ENCODE data around the gene USP30. TPM values are rescaled to one million over a fixed set of nuclear protein-coding genes. Genes with fewer than 3 reads are reported as not detected.

Gene USP30
- total and polyA plus RNA-seq, 4 donors: 16.3 to 25.2 (median 23.4) TPM

GRCh38 chr12:109065853-109066193, 13.4 kb downstream of the USP30 start:
- Histone ChIP-seq H3K36me3 (ENCODE audit: control insufficient read depth, insufficient read depth, low read length) (peaks cover 32% of the 10 kb centered on the region), H3K4me3 (ENCODE audit: low read depth, low read length) (no peak overlapping the region), H3K4me1 (ENCODE audit: control insufficient read depth, insufficient read depth, low read length) (no peaks in the 10 kb centered on the region), H3K27ac (ENCODE audit: low read depth, low read length) (no peak overlapping the region), H3K9me3 (ENCODE audit: control insufficient read depth, insufficient read depth, low read length) (no peaks in the 10 kb centered on the region), H3K27me3 (ENCODE audit: control insufficient read depth, insufficient read depth, low read length) (no peaks in the 10 kb centered on the region)
- no CpG with 5 or more reads among the region's 1 CpG for WGBS (ENCODE audit: insufficient coverage)
- DNase-seq (ENCODE audit: low read depth in 4 of 6, low spot score in 6 of 6): no peak

- 43% methylated on average over 17 of the region's 17 CpGs for WGBS (ENCODE audit: insufficient coverage)
- H3K27me3 ChIP-seq (ENCODE audit: control insufficient read depth, insufficient read depth, low read length): no peaks in the 10 kb centered on the region
- H3K4me1 ChIP-seq (ENCODE audit: control insufficient read depth, insufficient read depth, low read length): no peaks in the 10 kb centered on the region
- DNase-seq (ENCODE audit: low read depth in 4 of 6, low spot score in 6 of 6): peak in 1 of 6 donors; percentile 37
- peaks cover 35% of the 10 kb centered on the region for H3K36me3 ChIP-seq (ENCODE audit: control insufficient read depth, insufficient read depth, low read length)
- no peak overlapping the region for H3K27ac ChIP-seq (ENCODE audit: low read depth, low read length)
- H3K4me3 ChIP-seq (ENCODE audit: low read depth, low read length): no peak overlapping the region
- peaks cover under 1% of the 10 kb centered on the region for H3K9me3 ChIP-seq (ENCODE audit: control insufficient read depth, insufficient read depth, low read length)
These were observed 17.2 kb downstream of the USP30 start for GRCh38 chr12:109069307-109070271.

GRCh38 chr12:109074866-109075265, 22.5 kb downstream of the USP30 start:
- H3K4me3 ChIP-seq (ENCODE audit: low read depth, low read length): no peak overlapping the region
- no peaks in the 10 kb centered on the region for H3K4me1 ChIP-seq (ENCODE audit: control insufficient read depth, insufficient read depth, low read length)
- H3K27me3 ChIP-seq (ENCODE audit: control insufficient read depth, insufficient read depth, low read length): no peaks in the 10 kb centered on the region
- H3K36me3 ChIP-seq (ENCODE audit: control insufficient read depth, insufficient read depth, low read length): peaks cover 35% of the 10 kb centered on the region
- H3K9me3 ChIP-seq (ENCODE audit: control insufficient read depth, insufficient read depth, low read length): peaks cover 2% of the 10 kb centered on the region
- H3K27ac ChIP-seq (ENCODE audit: low read depth, low read length): no peak overlapping the region
- no peak for DNase-seq (ENCODE audit: low read depth in 4 of 6, low spot score in 6 of 6)

GRCh38 chr12:109082751-109083150, 30.4 kb downstream of the USP30 start:
- no peak for DNase-seq (ENCODE audit: low read depth in 4 of 6, low spot score in 6 of 6)
- Histone ChIP-seq H3K27me3 (ENCODE audit: control insufficient read depth, insufficient read depth, low read length) (no peaks in the 10 kb centered on the region), H3K27ac (ENCODE audit: low read depth, low read length) (no peak overlapping the region), H3K36me3 (ENCODE audit: control insufficient read depth, insufficient read depth, low read length) (peaks cover 43% of the 10 kb centered on the region), H3K9me3 (ENCODE audit: control insufficient read depth, insufficient read depth, low read length) (no peaks in the 10 kb centered on the region), H3K4me3 (ENCODE audit: low read depth, low read length) (no peak overlapping the region), H3K4me1 (ENCODE audit: control insufficient read depth, insufficient read depth, low read length) (no peaks in the 10 kb centered on the region)
- 98% methylated on average over 12 of the region's 14 CpGs for WGBS (ENCODE audit: insufficient coverage)

GRCh38 chr12:109084425-109084824, 32.0 kb downstream of the USP30 start:
- Histone ChIP-seq H3K4me3 (ENCODE audit: low read depth, low read length) (no peak overlapping the region), H3K27ac (ENCODE audit: low read depth, low read length) (no peak overlapping the region), H3K4me1 (ENCODE audit: control insufficient read depth, insufficient read depth, low read length) (no peaks in the 10 kb centered on the region), H3K36me3 (ENCODE audit: control insufficient read depth, insufficient read depth, low read length) (peaks cover 51% of the 10 kb centered on the region), H3K9me3 (ENCODE audit: control insufficient read depth, insufficient read depth, low read length) (no peaks in the 10 kb centered on the region), H3K27me3 (ENCODE audit: control insufficient read depth, insufficient read depth, low read length) (no peaks in the 10 kb centered on the region)
- WGBS (ENCODE audit: insufficient coverage): no CpG with 5 or more reads among the region's 2 CpGs
- DNase-seq (ENCODE audit: low read depth in 4 of 6, low spot score in 6 of 6): no peak

GRCh38 chr12:109085590-109085989, 33.2 kb downstream of the USP30 start:
- no peak overlapping the region for H3K27ac ChIP-seq (ENCODE audit: low read depth, low read length)
- H3K4me1 ChIP-seq (ENCODE audit: control insufficient read depth, insufficient read depth, low read length): no peaks in the 10 kb centered on the region
- H3K4me3 ChIP-seq (ENCODE audit: low read depth, low read length): no peak overlapping the region
- 85% methylated on average over 11 of the region's 11 CpGs for WGBS (ENCODE audit: insufficient coverage)
- no peak for DNase-seq (ENCODE audit: low read depth in 4 of 6, low spot score in 6 of 6)
- H3K27me3 ChIP-seq (ENCODE audit: control insufficient read depth, insufficient read depth, low read length): no peaks in the 10 kb centered on the region
- peaks cover 62% of the 10 kb centered on the region for H3K36me3 ChIP-seq (ENCODE audit: control insufficient read depth, insufficient read depth, low read length)
- no peaks in the 10 kb centered on the region for H3K9me3 ChIP-seq (ENCODE audit: control insufficient read depth, insufficient read depth, low read length)

GRCh38 chr12:109087250-109087649, 34.9 kb downstream of the USP30 start:
- Histone ChIP-seq H3K27me3 (ENCODE audit: control insufficient read depth, insufficient read depth, low read length) (no peaks in the 10 kb centered on the region), H3K4me3 (ENCODE audit: low read depth, low read length) (no peak overlapping the region), H3K36me3 (ENCODE audit: control insufficient read depth, insufficient read depth, low read length) (peaks cover 65% of the 10 kb centered on the region), H3K9me3 (ENCODE audit: control insufficient read depth, insufficient read depth, low read length) (no peaks in the 10 kb centered on the region), H3K27ac (ENCODE audit: low read depth, low read length) (no peak overlapping the region), H3K4me1 (ENCODE audit: control insufficient read depth, insufficient read depth, low read length) (peaks cover under 1% of the 10 kb centered on the region)
- 87% methylated on average over 4 of the region's 5 CpGs for WGBS (ENCODE audit: insufficient coverage)
- no peak for DNase-seq (ENCODE audit: low read depth in 4 of 6, low spot score in 6 of 6)

- H3K27ac ChIP-seq (ENCODE audit: low read depth, low read length): no peak overlapping the region
- 93% methylated on average over 6 of the region's 6 CpGs for WGBS (ENCODE audit: insufficient coverage)
- H3K27me3 ChIP-seq (ENCODE audit: control insufficient read depth, insufficient read depth, low read length): no peaks in the 10 kb centered on the region
- H3K9me3 ChIP-seq (ENCODE audit: control insufficient read depth, insufficient read depth, low read length): no peaks in the 10 kb centered on the region
- H3K36me3 ChIP-seq (ENCODE audit: control insufficient read depth, insufficient read depth, low read length): peaks cover 52% of the 10 kb centered on the region
- H3K4me3 ChIP-seq (ENCODE audit: low read depth, low read length): no peak overlapping the region
- no peak for DNase-seq (ENCODE audit: low read depth in 4 of 6, low spot score in 6 of 6)
- H3K4me1 ChIP-seq (ENCODE audit: control insufficient read depth, insufficient read depth, low read length): peaks cover 14% of the 10 kb centered on the region
These were observed 36.4 kb downstream of the USP30 start for GRCh38 chr12:109088818-109089217.

GRCh38 chr12:109089683-109090082, 37.3 kb downstream of the USP30 start:
- peaks cover 48% of the 10 kb centered on the region for H3K36me3 ChIP-seq (ENCODE audit: control insufficient read depth, insufficient read depth, low read length)
- H3K27me3 ChIP-seq (ENCODE audit: control insufficient read depth, insufficient read depth, low read length): no peaks in the 10 kb centered on the region
- no peak for DNase-seq (ENCODE audit: low read depth in 4 of 6, low spot score in 6 of 6)
- H3K4me1 ChIP-seq (ENCODE audit: control insufficient read depth, insufficient read depth, low read length): peaks cover 14% of the 10 kb centered on the region
- H3K27ac ChIP-seq (ENCODE audit: low read depth, low read length): no peak overlapping the region
- WGBS (ENCODE audit: insufficient coverage): 94% methylated on average over 3 of the region's 7 CpGs
- H3K4me3 ChIP-seq (ENCODE audit: low read depth, low read length): no peak overlapping the region
- H3K9me3 ChIP-seq (ENCODE audit: control insufficient read depth, insufficient read depth, low read length): no peaks in the 10 kb centered on the region

- peak overlapping the region; percentile 75 for H3K4me3 ChIP-seq (ENCODE audit: low read depth, low read length)
- no peak overlapping the region for H3K27ac ChIP-seq (ENCODE audit: low read depth, low read length)
- peaks cover 20% of the 10 kb centered on the region for H3K4me1 ChIP-seq (ENCODE audit: control insufficient read depth, insufficient read depth, low read length)
- WGBS (ENCODE audit: insufficient coverage): 70% methylated on average over 6 of the region's 6 CpGs
- no peaks in the 10 kb centered on the region for H3K9me3 ChIP-seq (ENCODE audit: control insufficient read depth, insufficient read depth, low read length)
- peak in 1 of 6 donors; percentile 20 for DNase-seq (ENCODE audit: low read depth in 4 of 6, low spot score in 6 of 6)
- H3K36me3 ChIP-seq (ENCODE audit: control insufficient read depth, insufficient read depth, low read length): peaks cover 34% of the 10 kb centered on the region
- H3K27me3 ChIP-seq (ENCODE audit: control insufficient read depth, insufficient read depth, low read length): no peaks in the 10 kb centered on the region
These were observed 40.2 kb downstream of the USP30 start for GRCh38 chr12:109092497-109093021.

Data from spinal cord (tissue), 10 donors.